Smooth muscle cell of the brain vasculature (primary cell): ENCODE measurements around the gene SYTL3.
"Not testable (repeated sequence)": the region's sequence is repeated elsewhere in the genome, so short reads cannot be mapped to it uniquely, and the experiment has no call there.

Experiments
- DNase-seq: peaks from one replicate; pipeline ENCODE4 v3.0.0-alpha.2; 2012; ENCODE audit warnings: low read depth, low spot score

Gene SYTL3, protein sequence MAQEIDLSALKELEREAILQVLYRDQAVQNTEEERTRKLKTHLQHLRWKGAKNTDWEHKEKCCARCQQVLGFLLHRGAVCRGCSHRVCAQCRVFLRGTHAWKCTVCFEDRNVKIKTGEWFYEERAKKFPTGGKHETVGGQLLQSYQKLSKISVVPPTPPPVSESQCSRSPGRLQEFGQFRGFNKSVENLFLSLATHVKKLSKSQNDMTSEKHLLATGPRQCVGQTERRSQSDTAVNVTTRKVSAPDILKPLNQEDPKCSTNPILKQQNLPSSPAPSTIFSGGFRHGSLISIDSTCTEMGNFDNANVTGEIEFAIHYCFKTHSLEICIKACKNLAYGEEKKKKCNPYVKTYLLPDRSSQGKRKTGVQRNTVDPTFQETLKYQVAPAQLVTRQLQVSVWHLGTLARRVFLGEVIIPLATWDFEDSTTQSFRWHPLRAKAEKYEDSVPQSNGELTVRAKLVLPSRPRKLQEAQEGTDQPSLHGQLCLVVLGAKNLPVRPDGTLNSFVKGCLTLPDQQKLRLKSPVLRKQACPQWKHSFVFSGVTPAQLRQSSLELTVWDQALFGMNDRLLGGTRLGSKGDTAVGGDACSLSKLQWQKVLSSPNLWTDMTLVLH

DNA sequence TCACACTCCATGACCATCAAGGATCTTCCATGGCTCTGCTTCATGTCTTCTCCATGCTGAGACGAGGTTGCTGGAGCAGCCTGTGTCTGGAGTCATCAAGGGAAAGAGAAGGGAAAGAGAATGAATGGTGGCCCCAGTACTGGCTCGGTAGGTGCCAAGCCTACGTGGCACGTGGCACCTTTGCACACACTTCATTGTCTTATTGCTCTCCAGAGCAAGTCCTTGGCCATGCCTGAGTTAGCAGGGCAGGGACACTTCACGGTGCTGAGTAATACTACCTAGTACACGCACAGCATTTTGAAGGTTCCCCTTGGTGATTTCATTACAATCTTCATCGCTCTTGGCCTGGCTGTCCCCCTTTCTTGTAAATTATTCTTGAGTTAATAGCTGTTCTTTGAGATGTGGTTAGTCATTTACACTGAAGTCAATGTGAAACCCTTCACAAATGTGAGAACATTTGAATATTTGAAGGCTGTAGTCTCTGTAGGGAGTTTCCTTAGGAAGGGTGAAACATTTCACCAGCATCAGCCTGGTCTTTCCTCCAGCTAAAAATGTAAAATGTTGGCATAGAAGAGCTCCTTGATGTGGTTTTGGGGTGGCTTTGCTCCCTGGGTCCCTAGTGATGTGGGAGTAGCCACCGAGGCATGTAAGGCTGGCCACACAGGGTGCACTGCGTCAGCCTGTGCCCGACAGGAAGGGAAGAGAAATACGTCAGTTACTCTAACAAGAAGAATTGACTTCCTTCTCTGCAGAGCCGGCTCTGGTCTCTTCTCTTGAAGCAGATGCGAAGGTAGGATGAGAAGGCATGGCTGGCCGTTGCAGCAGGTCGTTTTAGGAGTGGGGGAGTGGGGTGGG, at the start of gene SYTL3:
SYTL3 (plus strand) TSS at position 766 of the 855 bp plus-strand sequence. CDS start 13,215 bp downstream, outside the sequence.
- no peak for DNase-seq

DNA sequence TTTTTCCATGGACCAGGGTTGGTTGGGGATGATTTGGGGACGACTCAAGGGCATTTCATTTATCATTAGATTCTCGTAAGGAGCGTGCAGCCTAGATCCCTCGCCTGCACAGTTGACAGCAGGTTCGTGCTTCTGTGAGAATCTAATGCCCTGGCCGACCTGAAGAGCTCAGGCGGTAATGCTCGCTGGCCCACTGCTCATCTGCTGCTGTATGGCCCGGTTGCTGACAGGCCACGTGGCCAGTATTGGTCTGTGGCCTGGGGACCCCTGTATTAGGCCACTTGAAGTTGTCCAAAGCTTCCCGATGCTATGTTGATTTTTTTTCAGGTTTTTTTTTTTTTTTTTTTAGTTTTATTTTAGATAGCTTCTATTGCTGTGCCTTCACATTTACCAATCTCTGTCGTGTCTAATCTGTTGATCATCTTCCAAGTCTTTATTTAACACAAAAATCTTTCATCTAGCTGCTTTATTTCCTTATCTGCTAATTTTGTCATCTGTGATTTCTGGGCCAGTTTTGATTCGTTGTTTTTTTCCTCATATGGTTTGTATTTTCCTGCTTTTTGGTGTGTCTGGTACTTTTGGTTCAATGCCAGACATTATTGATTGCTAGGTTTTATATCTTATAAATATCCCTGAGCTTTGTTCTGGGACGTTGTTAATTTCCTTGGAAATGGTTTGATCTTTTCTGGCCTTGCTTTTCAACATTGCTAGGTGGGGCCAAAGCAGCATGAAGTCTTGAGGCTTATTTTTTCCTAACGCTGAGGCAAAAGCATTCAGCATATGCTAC, 46.4 kb upstream of the SYTL3 start:
- DNase-seq: no peak

DNA sequence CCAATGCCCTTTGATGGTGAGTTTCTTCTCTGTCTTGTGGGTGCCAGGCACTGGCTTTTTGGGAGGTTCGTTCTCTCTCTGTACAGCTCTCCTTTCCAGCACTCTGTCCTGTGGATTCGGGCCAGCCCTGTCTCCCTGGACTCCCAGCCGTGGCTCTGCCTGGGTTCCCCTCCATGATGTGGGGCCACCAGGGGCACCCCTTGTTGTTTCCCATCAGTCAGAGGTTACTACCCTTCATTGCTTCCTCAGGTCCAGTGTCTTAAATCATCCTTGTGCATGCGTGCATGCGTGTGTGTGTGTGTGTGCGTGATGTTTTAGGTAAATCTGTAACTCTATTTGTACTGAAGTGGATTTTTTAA, 45.8 kb upstream of the SYTL3 start:
- no peak for DNase-seq

DNA sequence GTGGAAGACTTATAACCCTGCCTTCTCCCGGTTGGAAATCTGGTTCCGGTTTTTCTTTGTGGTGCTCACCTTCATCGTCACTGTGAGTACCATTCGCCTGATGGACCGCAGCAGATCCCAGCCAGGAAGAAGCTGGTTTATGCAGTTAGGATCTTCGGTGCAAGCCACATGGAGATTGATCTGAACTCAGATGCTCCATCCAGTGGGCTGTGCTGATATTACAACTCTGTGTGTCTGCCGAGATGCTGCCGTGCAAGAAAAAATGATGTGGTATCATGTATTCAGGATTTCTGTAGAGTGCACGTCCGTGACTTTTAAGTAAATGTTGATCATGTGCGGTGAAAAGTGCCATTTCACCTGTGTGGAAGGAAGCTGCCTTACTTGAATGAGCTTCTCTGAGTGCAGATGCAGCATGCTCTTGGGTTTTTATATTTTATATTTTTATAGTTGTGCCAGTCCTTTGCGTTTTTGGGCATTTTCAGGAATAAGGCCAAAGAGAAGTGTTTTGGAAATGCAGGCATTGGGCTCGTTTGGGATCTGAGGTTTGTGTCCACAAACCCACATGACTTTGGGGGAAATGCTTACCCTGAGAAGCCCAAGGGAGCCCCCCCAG, 44.5 kb upstream of the SYTL3 start:
- peak; percentile 46 for DNase-seq

DNA sequence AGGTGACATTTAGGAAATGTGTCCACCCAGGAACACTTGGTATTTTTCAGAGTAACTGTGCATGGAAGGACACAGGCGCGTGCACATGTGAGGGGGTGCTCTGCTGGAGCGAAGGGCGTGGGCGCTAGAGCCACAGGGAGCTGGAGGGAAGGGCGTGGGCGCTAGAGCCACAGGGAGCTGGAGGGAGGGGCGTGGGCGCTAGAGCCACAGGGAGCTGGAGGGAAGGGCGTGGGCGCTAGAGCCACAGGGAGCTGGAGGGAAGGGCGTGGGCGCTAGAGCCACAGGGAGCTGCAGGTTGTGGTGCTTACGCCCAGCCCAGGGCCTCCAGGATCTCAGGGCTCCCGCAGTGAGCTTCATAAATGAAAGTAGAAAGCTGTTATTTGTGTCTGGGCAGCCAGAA, 43.8 kb upstream of the SYTL3 start:
- DNase-seq: not testable (repeated sequence)

DNA sequence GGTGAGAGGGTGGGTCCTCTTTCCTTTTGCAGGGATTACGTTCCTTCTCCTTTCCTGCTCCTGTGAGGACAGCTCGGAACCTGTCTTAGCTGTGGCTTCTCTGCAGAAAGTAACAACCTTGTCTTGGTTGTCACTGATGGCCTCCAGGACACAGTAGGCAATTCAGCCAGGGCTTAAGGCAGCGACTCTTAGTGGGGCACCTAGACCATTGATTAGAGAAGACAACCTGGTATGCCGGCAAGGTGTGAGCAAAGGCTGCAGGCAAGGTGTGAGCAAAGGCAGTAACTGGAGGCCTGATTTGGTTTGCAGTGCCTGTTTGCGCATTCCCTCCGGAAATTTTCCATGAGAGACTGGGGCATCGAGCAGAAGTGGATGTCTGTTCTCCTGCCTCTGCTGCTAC, 42.9 kb upstream of the SYTL3 start:
- DNase-seq: no peak

DNA sequence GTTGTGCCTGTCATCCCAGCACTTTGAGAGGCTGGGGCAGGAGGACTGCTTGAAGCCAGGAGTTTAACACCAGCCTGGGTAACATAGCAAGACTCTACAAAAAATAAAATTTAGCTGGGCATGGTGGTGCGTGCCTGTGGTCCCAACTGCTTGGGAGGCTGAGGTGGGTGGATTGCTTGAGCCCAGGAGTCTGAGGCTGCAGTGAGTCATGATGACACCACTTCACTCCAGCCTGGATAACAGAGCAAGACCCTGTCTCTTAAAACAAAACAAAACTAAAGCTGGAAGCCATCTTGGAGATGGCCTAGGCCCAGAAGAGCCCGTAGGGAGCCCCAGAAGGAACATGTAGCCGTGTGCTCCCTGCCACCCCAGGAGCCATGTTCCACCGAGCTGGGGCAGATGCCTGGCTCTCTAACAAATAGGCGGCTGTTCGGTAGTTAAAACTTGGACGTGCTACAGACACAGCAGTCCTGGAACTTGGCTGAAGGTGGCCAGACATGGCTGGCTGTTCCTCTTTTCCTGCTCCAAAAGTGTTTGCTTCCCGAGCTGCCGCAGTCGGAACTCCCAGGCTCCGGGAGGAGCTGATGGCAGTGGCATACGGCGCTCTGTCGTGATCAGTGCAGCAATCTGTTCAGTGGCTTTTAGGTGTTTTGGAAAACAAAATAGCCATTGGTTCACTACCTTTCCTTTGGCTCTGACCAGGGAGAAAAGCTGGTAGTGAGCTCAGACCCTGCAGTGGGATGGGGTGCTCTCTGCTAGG, 42.3 kb upstream of the SYTL3 start:
- no peak for DNase-seq

DNA sequence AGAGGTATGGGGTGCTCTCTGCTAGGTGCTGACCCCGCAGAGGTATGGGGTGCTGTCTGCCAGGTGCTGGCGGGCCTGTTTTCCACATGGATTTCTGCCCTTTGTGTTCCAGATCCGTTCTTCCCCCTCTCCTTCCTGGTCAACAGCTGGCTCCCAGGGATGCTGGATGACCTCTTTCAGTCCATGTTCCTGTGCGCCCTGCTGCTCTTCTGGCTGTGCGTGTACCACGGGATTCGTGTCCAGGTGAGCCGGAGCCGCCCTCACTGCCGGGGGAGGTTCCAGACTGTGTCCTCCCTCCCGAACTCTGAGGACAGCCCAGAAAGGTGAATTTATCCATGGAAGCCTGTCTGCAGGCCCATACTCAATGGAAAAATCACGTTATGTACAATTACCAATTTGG, 41.6 kb upstream of the SYTL3 start:
- DNase-seq: no peak

DNA sequence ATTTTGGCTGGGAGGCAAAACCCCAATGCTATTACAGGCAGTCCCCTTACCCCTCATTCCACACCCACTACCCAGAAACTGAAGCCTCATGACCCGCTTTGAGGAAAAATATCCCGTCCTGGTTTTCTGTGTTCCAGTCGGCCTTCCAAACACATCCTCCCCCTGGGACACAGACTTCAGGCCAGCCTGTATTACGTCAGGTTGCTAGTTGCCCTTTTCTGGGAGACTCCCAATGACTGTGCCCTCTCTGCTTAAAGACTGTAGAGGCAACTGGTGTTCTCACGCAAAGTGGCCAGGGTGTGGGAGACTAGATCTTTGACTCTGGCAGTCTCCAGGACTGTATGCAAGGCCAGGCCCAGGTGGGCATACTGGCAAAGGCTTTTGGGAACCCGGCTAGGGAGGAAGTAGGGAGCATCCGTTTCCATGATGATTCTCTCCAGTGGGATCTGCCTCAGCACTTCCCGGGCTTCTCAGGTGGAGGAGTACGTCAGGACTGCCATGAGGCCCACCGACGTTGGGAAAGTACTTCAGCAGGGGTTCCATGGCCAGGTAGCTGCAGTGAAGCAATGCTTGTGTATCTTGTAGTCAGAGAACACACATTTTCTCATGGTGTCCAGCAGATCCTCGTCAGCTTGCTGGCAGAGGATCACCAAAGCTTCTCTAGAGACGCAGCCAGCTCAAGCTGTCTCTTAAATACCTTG, 40.2 kb upstream of the SYTL3 start:
- no peak for DNase-seq

DNA sequence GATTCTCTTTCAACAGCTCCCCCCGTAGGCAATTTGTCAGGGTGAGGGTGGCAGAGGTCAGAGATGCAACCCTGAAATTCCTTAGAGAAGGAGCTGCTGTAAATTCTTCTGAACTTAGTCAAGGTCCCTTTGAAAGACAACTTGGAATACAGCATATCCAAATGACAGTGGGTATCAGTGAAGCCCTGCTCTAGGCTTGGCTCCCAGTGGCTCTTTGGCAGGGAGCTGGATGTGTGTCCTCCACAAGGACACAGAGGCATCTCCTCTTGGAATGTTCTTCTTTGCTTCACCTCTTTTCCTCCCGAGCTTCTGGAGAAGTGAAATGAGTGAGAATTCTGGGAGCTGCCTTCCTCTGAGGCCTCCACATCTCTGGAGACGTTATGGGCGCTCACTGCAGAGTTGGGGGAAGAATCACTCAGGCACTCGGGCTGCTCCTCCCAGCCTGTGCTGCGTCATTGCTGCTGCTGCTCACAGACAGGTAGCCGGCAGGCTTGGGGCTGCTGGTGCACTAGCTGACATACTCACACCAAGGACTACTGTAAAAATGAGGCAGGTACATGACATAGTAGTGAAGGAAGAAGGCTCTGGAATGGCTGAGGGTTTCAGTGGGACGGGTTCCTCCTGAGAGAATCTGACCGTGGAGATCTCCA, 39.4 kb upstream of the SYTL3 start:
- no peak for DNase-seq

DNA sequence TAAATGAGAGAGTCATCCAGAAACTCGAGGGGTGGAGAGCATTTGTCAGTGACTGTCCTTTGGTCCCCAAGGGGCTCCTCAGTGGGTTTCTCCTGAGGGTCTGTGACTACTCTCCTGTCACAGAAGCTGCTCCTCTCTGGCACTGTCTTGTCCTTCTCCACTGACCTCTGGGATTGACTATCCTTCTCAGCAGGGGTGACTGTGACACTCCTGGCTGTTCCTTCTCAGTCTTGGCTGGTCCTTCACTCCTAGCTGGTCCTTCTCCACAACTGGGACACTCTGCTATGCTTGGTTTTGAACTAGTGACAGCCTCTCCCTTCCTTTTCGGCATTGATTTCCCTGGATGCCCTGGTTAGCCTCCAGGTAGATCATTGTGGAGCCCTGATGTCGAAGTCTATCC, 38.8 kb upstream of the SYTL3 start:
- no peak for DNase-seq

DNA sequence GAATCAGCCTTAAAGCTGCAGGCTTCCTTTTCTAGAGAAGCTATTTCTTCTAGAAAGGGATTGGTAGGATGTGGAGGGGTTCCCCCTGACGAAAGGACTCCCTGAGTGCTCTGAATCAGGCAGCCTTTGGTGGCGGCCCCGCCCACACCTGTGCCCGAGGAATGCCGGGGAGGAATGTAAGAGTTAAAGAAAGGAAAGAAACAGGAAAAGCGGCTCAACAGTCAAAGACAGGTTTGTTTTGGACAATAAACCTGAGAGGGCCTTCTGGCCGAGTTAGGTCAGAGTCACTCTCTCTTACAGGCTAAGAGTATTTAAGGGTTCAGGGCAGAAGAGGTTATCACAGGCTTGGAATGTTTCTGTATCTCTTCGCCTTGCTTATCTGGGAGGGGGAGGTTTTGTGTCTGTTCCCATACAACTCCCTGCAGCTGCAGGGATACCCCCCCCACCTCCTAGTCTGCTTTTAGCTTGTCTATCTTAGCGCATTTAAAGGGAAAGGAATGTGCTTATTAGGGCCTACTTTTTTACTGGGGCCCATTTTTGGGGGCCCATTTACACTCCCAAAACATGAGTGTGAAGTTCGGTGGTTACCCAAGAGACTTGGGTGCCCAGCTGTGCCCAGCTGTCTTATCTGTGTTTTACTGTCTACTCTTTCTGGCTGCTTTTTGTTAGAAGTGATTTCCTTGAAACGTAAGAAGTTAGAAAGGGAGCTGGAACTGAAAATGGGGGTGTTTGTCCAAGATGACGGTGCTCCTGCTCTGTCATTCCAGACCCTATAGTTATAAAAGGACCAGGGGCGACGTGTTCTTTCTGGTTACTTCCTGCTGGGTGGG, 38.1 kb upstream of the SYTL3 start:
- no peak for DNase-seq

DNA sequence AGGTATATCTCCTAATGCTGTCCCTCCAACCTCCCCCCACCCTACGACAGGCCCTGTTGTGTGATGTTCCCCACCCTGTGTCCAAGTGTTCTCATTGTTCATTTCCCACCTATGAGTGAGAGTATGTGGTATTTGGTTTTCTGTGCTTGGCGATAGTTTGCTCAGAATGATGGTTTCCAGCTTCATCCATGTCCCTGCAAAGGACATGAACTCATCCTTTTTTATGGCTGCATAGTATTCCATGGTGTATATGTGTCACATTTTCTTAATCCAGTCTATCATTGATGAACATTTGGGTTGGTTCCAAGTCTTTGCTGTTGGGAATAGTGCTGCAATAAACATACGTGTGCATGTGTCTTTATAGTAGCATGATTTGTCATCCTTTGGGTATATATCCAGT, 35.2 kb upstream of the SYTL3 start:
- DNase-seq: not testable (repeated sequence)

DNA sequence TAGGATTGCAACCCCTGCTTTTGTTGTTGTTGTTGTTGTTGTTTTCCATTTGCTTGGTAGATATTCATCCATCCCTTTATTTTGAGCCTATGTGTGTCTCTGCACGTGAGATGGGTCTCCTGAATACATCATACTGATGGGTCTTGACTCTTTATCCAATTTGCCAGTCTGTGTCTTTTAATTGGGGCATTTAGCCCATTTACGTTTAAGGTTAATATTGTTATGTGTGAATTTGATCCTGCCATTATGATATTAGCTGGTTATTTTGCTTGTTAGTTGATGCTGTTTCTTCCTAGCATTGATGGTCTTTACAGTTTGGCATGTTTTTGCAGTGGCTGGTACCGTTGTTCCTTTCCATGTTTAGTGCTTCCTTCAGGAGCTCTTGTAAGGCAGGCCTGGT, 31.6 kb upstream of the SYTL3 start:
- not testable (repeated sequence) for DNase-seq

DNA sequence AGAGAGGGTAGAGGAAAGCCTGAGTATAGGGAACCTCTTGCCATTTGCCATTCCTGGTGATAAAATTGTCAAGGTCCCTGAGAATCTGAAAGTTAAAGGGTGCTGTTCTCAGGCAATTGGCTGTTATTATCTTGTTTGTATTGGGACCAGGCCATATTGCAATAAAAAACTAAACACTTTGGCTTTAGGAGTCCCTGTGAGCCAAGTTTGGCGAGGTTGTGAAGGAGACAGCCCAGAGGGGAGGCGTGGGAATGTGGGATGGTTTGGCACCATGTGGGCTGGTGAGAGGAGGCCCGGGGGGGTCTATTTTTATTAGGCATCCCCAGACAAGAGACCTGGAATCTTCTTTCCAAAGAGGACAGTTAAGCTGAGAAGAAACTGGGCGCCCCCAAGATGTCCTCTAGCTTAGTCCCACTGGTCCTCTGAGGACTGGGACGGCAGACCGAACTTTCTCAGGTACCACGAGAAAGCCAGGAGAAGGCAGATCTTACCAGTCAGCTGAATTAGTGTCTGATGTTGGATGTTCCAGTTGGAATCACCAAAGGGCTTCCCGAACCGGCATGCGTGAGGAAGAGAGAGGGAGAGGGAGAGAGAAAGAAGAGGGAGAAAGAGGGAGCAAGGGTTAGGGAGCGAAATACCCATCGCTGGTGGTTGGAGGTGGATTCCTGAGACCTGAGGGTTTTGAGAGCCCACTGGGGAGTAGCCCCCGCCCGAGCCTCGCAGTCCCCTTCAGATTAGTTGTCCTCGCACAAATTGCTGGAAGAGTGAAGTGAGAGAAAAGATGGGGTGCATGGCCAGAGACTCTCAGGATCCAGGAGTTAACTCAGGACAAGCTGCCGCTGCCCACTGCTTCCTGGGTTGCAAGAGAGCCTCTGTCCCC, 29.7 kb upstream of the SYTL3 start:
- DNase-seq: no peak

DNA sequence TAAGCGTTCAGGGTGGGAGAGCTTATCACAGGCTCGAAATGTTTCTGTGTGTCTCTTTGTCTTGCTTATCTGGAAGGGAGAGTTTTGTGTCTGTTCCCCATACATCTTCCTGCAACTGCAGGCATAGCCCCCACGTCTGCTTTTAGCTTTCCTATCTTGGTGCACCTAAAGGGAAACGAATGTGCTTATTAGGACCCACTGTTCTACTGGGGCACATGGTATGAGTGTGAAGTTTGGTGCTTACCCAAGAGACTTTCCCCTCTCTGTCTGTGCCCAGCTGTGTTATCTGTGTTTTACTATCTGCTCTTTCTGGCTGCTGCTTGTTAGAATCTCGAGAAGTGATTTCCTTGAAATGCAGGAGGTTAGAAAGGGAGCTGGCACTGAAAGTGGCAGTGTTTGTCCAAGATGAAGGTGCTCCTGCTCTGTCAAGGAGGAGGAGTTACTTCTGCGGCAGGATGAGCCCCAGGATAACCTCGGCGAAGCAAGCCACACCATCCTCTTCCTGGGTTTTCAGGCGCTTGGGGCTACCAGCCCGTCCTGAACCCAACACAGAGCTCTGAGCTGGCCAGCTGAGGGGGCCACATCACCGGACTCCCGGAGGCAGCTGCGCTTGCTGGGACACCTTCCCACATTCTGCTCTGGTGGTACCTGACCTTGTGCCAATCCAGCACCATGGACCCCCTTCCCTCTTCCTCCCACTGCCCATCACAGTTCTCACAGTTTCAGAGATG, 28.7 kb upstream of the SYTL3 start:
- DNase-seq: no peak
